Cardiac muscle cell (in vitro differentiated cells and primary cell): ENCODE results near the gene SEC14L3. TPM values are rescaled to one million over a fixed set of nuclear protein-coding genes. Genes with fewer than 3 reads are reported as not detected.
A peak's percentile ranks its signal among the peaks of the same experiment; 100 is the strongest.

Experiments used
- DNase-seq, 2 donors: peaks; one replicate each; pipeline versions ENCODE4 v3.0.0 to v3.0.0-alpha.2; 2010 to 2017; ENCODE audit warnings: low read depth in 1 of 2, low spot score in 1 of 2
- H3K27ac ChIP-seq: fragments of 200-600 bp; sonication (generic); 2 replicates; pipeline ENCODE4 v1.5.1; 2016
- H3K27me3 ChIP-seq: fragments of 200-600 bp; sonication (generic); 2 replicates; pipeline ENCODE4 v1.6.0; 2016; ENCODE audit warnings: control low read depth
- H3K36me3 ChIP-seq: fragments of 200-600 bp; sonication (generic); 2 replicates; pipeline ENCODE4 v1.5.1; 2016; ENCODE audit warnings: control low read depth
- H3K4me1 ChIP-seq: fragments of 200-600 bp; sonication (generic); 2 replicates; pipeline ENCODE4 v1.8.1; 2017; ENCODE audit warnings: low read depth, mild to moderate bottlenecking, mixed run types
- H3K4me3 ChIP-seq: fragments of 200-600 bp; sonication (generic); 2 replicates; pipeline ENCODE4 v1.5.1; 2016; ENCODE audit warnings: mild to moderate bottlenecking
- H3K9me3 ChIP-seq: fragments of 200-600 bp; sonication (generic); 2 replicates; pipeline ENCODE4 v1.5.1; 2017; ENCODE audit warnings: low read depth, mild to moderate bottlenecking, control low read depth
- polyA plus RNA-seq: library from polyadenylated mRNA; unstranded; fragments of >200 nt; fragmentation: Nextera tagmentation; extraction: Ambion mirVana; gene quantifications from 2 replicates; pipeline ENCODE4 v1.2.1, GENCODE V29; 2016
- total RNA-seq: library from RNA; depleted of rRNA; stranded (reverse); fragments of >200 nt; gene quantifications from 2 replicates; pipeline ENCODE4 v1.2.3, GENCODE V29; 2016
- TF ChIP-seq, protein P1 (sequence below): IDR thresholded peaks from 2 replicates; pipeline ENCODE4 v1.5.1; 2012; ENCODE audit warnings: low read depth, mild to moderate bottlenecking, low read length

SEC14L3 gene
- total and polyA plus RNA-seq, 2 experiments from 2014 or later = not detected

DNA sequence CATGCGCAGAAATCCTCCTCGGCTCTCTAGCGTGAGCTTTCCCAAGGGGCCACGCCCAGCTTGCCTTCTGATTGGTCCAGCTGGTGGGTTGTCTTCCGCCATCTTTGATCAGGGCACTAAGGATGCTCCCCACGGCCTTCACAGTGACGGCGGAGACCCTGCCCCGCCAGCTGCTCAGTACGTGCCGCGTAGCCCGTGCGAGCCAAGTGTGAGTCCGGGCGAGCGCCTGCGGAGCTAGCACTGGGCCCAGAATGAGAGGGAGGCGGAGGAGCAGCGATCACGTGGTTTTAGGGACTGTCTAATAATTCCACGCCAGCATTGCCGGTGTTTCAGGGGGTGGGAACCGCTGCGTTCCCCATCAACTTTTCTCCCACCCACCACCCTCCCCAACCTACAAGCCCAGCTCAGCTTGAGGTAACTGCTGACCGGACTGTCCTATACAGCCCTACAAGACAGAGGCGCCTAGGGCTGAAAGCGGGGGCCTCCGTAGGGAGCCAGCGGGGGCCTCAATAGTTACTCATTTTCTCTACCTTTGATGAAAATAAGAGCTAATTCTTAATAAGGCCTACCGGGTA is 47.8 kb downstream of the SEC14L3 start:
- TF ChIP-seq, protein P1, sequence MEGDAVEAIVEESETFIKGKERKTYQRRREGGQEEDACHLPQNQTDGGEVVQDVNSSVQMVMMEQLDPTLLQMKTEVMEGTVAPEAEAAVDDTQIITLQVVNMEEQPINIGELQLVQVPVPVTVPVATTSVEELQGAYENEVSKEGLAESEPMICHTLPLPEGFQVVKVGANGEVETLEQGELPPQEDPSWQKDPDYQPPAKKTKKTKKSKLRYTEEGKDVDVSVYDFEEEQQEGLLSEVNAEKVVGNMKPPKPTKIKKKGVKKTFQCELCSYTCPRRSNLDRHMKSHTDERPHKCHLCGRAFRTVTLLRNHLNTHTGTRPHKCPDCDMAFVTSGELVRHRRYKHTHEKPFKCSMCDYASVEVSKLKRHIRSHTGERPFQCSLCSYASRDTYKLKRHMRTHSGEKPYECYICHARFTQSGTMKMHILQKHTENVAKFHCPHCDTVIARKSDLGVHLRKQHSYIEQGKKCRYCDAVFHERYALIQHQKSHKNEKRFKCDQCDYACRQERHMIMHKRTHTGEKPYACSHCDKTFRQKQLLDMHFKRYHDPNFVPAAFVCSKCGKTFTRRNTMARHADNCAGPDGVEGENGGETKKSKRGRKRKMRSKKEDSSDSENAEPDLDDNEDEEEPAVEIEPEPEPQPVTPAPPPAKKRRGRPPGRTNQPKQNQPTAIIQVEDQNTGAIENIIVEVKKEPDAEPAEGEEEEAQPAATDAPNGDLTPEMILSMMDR = no peak

DNA sequence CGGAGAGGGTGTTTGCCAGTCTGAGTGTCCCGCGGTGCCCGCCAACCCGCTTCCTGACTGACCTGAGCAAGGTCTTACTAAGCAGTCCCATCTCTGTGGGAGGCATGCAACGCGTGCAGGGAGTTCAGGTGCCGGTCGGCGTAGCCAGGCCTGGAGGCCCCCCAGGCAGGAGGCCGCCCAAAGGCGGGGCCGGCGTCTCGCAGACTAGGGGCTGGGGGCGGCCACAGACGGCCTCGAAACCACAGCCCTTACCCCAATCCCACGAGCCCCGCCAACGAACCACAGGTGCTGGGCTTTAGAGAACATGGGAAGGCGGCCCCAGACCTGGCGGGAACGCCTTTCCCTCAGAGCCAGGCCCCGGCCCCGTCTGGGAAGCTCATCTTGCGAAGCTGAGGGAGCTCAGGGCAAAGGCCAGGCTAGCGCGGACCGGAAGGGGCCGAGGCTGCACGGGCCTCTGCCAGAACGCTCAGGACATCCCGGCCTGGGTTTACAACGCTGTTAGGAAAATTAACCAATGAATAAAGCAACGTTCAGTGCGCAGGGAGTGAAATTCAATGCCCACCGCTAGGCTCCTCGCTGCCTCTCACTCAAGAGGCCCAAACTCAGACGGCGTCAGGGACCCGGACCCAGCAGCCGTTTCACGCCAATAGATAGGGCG is 48.4 kb downstream of the SEC14L3 start:
- peak in 1 of 2 donors; percentile 51 for DNase-seq
- Histone ChIP-seq H3K4me3 (peak overlapping the region; percentile 54), H3K4me1 (peaks cover 20% of the 10 kb centered on the region), H3K9me3 (no peaks in the 10 kb centered on the region), H3K27ac (peak overlapping the region; percentile 96), H3K36me3 (peaks cover 6% of the 10 kb centered on the region), H3K27me3 (no peaks in the 10 kb centered on the region)
- TF ChIP-seq, protein P1 = peak; percentile 2

More for the DNA sequence above, 47.8 kb downstream of the SEC14L3 start:
- peaks cover 4% of the 10 kb centered on the region for H3K36me3 ChIP-seq
- peak overlapping the region; percentile 90 for H3K27ac ChIP-seq
- peaks cover 20% of the 10 kb centered on the region for H3K4me1 ChIP-seq
- no peaks in the 10 kb centered on the region for H3K9me3 ChIP-seq
- H3K4me3 ChIP-seq = peak overlapping the region; percentile 54
- peak; percentile 100 for DNase-seq
- no peaks in the 10 kb centered on the region for H3K27me3 ChIP-seq

DNA sequence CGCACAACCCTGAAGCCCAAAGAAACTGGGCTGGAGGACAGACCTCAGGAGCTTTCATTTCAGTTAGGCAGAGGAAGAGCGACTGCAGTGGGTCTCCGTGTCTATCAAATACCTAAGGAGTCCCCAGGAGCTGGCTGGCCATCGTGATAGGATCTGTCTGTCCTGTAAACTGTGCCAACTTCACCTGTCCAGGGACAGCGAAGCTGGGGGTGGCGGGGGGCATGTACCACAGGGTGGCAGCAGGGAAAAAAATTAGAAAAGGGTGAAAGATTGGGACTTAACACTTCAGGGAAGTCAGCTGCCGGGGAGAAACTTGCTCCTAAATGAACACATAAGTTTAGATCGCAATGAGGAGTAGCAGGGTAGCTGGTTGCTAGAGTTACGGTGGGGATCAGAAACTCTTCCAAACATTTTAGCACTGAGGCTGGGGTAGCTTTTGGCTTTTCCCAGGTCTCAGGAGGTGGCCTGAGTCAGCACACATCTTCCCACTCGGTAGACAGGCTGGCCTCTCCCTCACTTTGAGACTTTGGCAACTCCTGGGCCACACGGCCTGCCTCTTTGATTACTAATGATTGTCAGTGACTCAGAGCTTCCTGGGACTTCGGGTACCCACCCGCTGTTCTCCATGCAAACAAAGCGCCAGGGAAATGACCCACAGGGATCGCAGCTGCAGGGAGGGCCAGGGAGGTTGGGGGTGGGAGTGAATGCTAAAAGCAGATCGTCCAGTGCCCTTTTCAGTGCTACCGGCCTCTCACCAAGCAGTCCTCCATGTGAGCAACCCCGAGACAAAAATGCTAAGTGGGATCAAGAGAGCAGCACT is 49.1 kb downstream of the SEC14L3 start:
- peaks cover 10% of the 10 kb centered on the region for H3K36me3 ChIP-seq
- peaks cover 20% of the 10 kb centered on the region for H3K4me1 ChIP-seq
- H3K9me3 ChIP-seq = no peaks in the 10 kb centered on the region
- H3K27me3 ChIP-seq = no peaks in the 10 kb centered on the region
- H3K27ac ChIP-seq = peak overlapping the region; percentile 96
- H3K4me3 ChIP-seq = peak overlapping the region; percentile 54
- peak; percentile 10 to 84 for DNase-seq
- TF ChIP-seq, protein P1 = no peak

DNA sequence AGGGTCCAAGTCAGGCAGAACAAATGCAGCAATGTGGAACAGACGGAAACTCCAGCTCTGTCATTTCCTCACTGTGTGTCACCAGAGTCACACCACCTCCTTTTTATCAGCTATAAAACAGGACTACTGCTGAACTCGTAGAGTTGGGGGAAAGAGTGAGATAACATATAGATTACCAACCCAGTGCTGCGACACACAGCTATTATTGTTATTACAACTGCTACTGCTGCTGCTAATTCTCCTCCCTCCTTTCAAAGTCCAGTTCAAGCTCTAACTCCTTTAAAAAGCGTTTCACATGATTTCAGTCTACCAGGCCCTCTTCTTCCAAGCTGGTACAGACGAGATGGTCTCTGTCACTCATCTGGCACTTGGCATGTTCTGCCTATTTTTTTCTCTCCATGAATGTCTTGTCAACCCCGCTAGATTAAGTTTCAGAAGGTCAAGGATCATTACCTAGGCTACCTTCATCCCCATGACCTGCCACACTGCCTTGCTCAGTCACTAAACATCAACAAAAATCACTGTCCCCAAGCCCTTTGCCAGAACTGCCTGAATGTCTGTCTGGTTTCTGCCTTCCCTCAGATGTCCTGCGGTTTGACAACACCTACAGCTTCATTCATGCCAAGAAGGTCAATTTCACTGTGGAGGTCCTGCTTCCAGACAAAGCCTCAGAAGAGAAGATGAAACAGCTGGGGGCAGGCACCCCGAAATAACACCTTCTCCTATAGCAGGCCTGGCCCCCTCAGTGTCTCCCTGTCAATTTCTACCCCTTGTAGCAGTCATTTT is 49.9 kb downstream of the SEC14L3 start:
- H3K4me1 ChIP-seq = peaks cover 20% of the 10 kb centered on the region
- H3K27me3 ChIP-seq = no peaks in the 10 kb centered on the region
- H3K36me3 ChIP-seq = peaks cover 12% of the 10 kb centered on the region
- peak overlapping the region; percentile 96 for H3K27ac ChIP-seq
- peak in 1 of 2 donors; percentile 23 for DNase-seq
- peak overlapping the region; percentile 54 for H3K4me3 ChIP-seq
- no peaks in the 10 kb centered on the region for H3K9me3 ChIP-seq
- TF ChIP-seq, protein P1 = no peak
